ENCODE measurements around the gene TNFRSF8.

TNFRSF8 gene

GRCh38 chr1:12063141-12064072, at the start of gene TNFRSF8:
TSS of gene TNFRSF8 (plus strand) at chr1:12063303. CDS start at chr1:12063599, 296 bp downstream.
- DNase-seq = no peak

- no peak for DNase-seq
These were observed 48.7 kb upstream of the TNFRSF8 start for GRCh38 chr1:12014141-12014991.

DNA sequence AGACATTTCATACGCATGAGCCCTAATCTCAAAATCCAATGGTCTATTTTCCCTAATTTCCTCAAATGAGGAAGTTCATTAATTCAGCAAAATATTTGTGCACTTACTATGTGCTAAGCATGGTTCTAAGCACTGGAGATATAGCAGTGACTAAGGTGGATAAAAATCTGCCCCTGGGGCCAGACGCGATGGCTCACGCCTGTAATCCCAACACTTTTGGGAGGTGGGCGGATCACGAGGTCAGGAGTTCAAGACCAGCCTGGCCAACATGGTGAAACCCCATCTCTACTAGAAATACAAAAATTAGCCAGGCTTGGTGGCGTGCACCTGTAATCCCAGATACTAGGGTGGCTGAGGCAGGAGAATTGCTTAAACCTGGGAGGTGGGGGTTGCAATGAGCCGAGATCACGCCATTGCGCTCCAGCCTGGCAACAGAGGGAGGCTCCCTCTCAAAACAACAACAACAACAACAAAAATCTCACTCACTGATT, 48.1 kb upstream of the TNFRSF8 start:
- no peak for DNase-seq

DNA sequence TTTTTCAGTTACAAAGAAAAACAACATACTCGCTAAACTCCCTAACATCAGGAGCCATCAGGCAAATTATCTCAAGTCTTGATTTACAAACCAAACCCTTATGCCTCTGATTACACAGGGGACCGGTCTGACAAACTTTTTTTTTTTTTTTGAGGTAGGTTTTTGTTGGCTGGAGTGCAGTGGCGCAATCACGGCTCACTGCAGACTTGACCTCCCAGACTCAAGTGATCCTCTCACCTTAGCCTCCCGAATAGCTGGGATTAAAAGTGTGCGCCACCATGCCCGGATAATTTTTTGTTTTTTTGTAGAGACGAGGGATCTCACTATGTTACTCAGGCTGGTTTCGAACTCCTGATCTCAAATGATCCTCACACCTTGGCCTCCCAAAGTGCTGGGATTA, 47.6 kb upstream of the TNFRSF8 start:
- no peak for DNase-seq

DNA sequence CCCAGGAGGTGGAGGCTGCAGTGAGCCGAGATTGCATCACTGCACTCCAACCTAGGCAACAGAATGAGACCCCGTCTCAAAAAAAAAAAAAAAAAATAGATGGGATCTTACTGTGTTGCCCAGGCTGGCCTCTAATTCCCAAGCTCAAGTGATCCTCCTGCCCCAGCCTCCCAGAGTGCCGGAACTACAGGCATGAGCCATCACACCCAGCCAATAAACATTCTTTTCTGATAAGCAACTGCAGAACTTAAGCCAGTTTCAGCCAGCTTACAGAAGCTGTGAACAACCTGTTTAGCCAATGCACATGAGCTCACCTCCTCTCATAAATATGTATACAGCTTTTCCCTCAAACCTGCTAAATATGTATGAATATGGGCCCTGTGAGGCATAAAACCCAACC, 46.9 kb upstream of the TNFRSF8 start:
- DNase-seq = no peak

- peak; percentile 98 for DNase-seq
These were observed 43.1 kb upstream of the TNFRSF8 start for GRCh38 chr1:12019858-12020509.

GRCh38 chr1:12021616-12022015, 41.5 kb upstream of the TNFRSF8 start:
- no peak for DNase-seq

DNA sequence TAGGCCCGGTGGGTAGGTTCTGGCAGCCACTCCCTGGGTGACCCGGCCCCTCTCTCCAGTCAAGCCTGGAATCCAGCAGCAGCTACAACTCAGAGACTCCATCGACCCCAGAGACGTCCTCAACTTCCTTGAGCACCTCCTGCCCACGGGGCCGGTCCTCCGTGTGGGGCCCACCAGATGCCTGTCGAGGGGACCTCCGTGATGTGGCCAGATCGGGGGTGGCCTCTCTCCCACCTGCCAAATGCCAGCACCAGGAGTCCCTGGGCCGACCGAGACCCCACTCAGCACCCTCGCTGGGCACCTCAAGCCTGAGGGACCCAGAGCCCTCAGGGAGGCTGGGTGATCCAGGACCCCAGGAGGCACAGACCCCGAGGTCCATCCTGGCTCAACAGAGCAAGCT, 41.1 kb upstream of the TNFRSF8 start:
- no peak for DNase-seq

DNA sequence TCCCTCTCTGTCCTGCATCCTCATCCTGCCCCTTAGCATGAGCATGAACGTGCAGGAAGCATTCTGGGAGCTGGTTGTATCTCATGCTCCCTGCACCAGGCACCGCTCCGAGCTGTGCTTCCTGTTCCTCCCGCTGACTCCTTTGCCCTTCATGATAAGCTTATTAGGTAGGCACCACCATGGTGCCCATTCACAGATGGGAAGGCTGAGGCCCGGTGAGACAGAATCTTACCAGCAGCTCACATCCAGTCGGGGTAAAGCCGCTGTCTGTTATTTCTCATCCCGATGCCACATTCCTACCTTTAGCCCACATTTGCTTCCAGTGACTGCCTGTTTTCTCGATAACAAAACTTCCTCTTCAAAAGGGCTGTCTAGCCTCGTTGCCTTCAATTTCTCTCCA, 36.5 kb upstream of the TNFRSF8 start:
- DNase-seq = no peak

DNA sequence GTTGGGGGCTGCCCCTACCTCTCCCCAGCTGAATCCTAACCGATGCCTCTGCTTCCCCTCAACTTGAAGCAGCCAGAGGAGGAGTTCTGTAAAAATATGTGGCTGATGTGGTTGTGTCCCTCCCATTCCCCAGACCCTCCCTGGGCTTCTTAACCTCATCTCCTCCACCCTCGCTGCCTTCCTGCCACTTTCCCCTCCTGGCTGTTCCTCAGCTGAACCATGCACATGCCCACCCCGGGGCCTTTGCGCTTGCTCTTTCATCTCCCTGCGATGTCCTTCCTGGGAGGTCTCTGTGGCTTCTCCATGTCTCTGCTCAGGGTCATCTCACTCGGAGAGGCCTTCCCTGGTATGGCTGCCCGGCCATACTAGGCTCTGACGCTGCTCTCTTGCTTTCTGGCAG, 34.9 kb upstream of the TNFRSF8 start:
- DNase-seq = no peak

DNA sequence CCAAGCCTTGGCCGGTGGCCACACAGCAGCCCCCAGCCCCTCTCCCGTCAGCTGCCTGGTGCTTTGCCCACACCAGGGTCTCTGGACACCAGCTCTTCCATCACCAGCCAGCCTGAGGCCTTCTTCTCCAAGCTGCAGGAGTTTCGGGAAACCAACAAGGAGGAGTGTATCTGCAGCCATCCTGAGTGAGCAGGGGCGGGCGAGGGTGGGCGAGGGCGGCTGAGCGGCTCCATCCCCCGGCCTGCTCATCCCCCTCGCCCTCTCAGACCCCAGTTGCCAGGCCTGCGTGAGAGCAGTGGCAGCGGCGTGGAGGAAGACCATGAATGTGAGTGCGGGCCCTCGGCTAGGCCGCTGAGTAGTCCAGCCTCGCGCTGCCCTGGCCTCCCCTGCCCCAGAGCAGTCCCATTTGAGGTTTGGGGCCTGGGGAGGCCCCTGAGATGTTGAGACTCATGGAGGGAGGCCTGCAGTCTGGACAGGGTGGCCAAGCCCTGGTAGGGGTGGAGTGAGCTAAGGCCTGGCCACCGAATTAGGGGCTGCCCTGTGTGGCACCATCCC, 34.1 kb upstream of the TNFRSF8 start:
- DNase-seq = no peak

DNA sequence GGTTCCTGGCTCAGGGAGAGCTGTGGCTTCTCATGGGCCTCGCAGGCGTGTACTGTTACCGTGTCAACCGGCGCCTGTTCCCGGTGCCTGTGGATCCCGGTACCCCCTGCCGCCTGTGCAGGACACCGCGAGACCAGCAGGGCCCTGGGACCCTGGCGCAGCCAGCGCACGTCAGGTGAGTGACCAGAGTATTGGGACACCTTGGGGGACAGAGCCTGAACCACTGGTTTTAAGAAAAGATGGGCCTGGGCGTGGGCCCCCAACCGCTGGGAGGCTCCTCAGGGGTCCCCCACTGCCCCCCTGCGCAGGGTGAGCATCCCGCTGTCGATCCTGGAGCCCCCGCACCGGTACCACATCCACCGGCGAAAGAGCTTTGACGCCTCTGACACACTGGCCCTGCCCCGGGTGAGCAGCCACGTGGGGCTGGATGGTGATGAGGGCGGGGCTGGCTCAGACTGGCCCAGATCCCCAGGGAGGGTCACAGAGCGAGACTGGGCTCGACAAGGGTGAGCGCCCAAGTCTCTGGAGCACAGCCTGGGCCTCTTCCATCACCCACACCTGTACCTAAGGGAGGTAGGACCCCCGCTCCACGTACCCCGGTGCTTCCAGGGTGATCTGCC, 33.3 kb upstream of the TNFRSF8 start:
- no peak for DNase-seq

- DNase-seq = no peak
These were observed 31.8 kb upstream of the TNFRSF8 start for GRCh38 chr1:12031039-12031980.

DNA sequence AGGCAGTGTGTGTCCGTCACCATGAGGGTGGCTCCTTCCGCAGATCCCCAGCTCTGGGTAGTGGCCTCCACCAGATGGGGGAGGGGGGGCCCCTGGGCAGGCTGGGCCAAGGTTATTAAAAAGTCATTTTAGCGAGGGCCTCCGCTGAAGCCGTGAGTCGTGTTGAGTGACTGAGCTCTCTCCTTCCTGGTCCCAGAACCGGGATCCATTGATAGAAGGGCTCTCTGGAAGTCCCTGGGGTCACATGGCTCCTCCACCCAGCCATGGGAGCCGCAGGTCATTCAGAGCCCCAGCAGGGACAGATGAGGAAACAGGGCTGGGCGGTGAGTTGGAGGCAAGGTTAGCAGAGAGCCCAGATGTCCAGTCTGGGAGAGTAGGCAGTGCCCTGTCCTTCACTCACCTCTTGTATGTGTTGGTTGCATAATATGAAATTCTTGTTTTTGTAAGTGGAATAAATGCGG, 30.9 kb upstream of the TNFRSF8 start:
- DNase-seq = no peak

DNA sequence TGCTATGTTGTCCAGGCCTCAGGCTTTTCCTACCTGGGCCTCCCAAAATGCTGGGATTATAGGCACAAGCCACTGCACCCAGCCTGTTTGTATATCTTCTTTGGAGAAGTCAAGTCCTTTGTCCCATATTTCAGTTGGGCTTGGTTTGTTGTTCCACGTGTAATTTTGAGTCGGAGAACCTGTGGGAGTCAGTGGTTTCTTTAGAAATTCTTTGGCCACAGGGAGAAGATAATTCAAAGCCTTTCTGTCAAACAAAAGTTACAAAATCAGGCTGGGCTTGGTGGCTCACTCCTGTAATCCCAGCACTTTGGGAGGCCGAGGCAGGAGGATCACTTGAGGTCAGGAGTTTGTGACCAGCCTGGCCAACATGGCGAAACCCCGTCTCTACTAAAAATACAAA, 29.7 kb upstream of the TNFRSF8 start:
- peak; percentile 26 for DNase-seq

- no peak for DNase-seq
These were observed 28.7 kb upstream of the TNFRSF8 start for GRCh38 chr1:12034381-12034801.

GRCh38 chr1:12035312-12035711, 27.8 kb upstream of the TNFRSF8 start:
- DNase-seq = peak; percentile 50

DNA sequence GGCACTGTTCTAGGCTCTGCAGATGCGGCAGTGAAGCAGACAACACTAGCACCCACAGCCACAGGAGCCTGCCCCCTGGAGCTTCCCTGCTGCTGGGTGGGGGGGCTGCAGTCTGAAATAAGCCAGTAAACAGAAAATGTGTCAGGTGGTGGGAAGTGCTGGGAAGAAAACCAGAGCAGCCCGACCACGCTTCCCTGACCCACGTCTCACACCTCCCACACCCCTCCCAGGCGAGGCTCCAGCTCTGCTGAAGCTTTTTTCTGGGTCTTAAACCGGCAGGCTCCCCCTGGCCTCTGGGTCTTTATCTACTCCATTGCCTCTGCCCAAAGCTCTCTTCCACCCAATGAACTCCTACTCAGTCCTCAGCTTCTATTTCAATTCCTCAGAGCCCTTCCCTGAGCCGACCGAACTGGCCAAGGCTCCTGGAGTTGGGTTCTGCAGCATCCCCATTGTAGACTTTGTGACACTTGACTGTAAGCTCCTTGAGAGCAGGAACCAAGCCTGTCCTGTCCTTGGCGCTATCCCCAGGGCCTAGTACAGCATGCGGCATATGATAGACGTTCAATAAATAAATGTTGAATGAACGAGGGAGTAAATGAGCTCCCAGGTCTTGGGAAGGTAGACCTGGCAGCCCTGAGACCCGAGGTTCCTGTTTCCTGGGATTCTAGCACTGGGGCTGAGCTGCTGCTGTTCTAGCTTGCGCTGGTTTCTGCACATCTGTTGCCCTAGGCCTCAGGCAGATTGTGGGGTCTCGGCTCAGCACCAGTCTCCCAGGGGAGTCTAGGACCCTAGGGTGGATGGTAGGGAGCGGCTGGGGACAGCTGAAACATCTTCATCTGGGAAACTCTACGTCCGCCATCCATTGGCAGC, 25.4 kb upstream of the TNFRSF8 start:
- DNase-seq = no peak

DNA sequence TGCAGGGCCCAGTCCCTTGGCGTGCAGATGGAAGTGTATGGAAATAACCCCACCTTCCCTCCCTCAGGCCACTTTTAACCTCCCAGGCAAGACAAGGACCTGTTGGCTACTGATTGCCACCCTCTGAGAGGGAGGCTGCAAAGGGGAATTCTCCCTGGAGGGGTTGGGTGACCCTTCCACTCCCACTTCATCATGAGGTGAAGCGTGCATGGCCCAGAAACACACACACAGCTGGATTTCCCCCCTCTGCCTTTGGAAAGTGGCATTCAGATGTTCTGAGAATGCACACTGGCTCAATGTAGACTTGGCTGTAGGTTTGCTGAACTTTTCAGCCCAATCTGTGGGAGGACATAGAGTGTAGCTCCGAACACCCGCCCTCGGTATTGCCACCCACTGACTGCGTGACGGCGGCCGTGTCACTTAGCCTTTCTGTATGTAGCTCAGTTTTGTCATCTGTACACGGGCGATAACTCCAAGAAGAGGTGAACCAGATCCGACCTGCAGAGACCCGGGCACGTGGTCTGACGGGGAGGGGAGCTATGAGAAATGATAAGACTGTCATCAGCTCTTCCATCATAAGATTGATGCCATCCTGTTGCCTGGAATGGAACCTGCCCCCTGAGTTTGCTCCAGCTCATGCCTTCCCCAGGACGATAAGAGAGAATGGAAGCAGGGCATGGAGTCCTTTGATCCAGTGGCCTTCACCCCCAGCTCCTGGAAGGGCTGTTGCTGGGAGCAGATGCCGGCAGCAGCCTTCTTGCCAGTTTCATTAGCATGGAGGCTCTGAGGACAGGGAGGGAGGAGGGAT, 24.5 kb upstream of the TNFRSF8 start:
- DNase-seq = no peak
